Heart left ventricle (tissue), 16 donors: ENCODE data around the gene IL1RAP. TPM values are rescaled to one million over a fixed set of nuclear protein-coding genes. Genes with fewer than 3 reads are reported as not detected.

Experiments
- ATAC-seq, 4 donors: fragments of 200-7000 bp; cut with Tn5 transposase; one replicate each; pipeline ENCODE4 v1.9.1; 2020 to 2022; ENCODE audit warnings: moderate library complexity in 4 of 4, mild to moderate bottlenecking in 3 of 4, moderate number of reproducible peaks in 1 of 4
- DNase-seq, 5 donors: peaks; one replicate each; pipeline ENCODE4 v3.0.0-alpha.2; 2020
- H3K27ac ChIP-seq, 12 donors: fragments of 200-600 bp; sonication (generic) in 4 of 12; one replicate each; pipeline versions ENCODE4 v1.5.0 to v1.8.0; 2016 to 2022; ENCODE audit warnings: mild to moderate bottlenecking in 2 of 12
- H3K27me3 ChIP-seq, 9 donors: fragments of 200-600 bp; sonication (generic) in 2 of 9; one replicate each; pipeline versions ENCODE4 v1.5.1 to v1.8.0; 2016 to 2022; ENCODE audit warnings: mild to moderate bottlenecking in 3 of 9
- H3K36me3 ChIP-seq, 9 donors: fragments of 200-600 bp; sonication (generic) in 2 of 9; one replicate each; pipeline versions ENCODE4 v1.5.0 to v1.8.0; 2018 to 2022; ENCODE audit warnings: mild to moderate bottlenecking in 2 of 9
- H3K4me1 ChIP-seq, 12 donors: fragments of 200-600 bp; sonication (generic) in 4 of 12; one replicate each; pipeline versions ENCODE4 v1.5.0 to v1.8.0; 2016 to 2022; ENCODE audit warnings: mild to moderate bottlenecking in 3 of 12
- H3K4me3 ChIP-seq, 12 donors: fragments of 200-600 bp; sonication (generic) in 4 of 12; one replicate each; pipeline versions ENCODE4 v1.5.0 to v1.8.0; 2017 to 2022; ENCODE audit warnings: mild to moderate bottlenecking in 9 of 12, moderate library complexity in 4 of 12
- H3K9me3 ChIP-seq, 12 donors: fragments of 200-600 bp; sonication (generic) in 4 of 12; one replicate each; pipeline versions ENCODE4 v1.5.0 to v1.8.0; 2016 to 2022; ENCODE audit warnings: mild to moderate bottlenecking in 1 of 12
- CTCF ChIP-seq, 12 donors: fragments of 200-600 bp; sonication (generic) in 4 of 12; IDR thresholded peaks; one replicate each; pipeline versions ENCODE4 v1.5.0 to v1.8.0; 2018 to 2022; ENCODE audit warnings: antibody characterized with exemption in 12 of 12, mild to moderate bottlenecking in 5 of 12
- POLR2A ChIP-seq, 2 donors: fragments of 450-650 bp; IDR thresholded peaks; one replicate each; pipeline ENCODE4 v1.6.1; 2017; ENCODE audit warnings: antibody characterized with exemption in 2 of 2, mild to moderate bottlenecking in 2 of 2, moderate library complexity in 2 of 2
- WGBS, 4 donors: extraction: QIAGEN DNeasy Blood & Tissue Kit in 2 of 4; methylation state at CpG; one replicate each; pipeline versions ENCODE4 v1.1.5 to v1.1.7; 2013 to 2018; 5-methylcytosine and 5-hydroxymethylcytosine counted together
- intact Hi-C, 10 donors: fragments of 100-400 bp; cut with DNase I; formaldehyde crosslinking; loops; one replicate each; pipeline versions ENCODE4 v1.11.1 to v1.14.2; 2022
- polyA plus RNA-seq, 2 donors: library from polyadenylated mRNA; stranded (reverse); fragments of 200-250 nt; gene quantifications; one replicate each; pipeline ENCODE4 v1.2.3, GENCODE V29; 2013
- total RNA-seq, 9 donors: library from RNA; depleted of rRNA in 2 of 9; stranded (reverse); fragments of >200 nt in 2 of 9; fragmentation: NEBNext Ultra II Directional in 3 of 9; extraction: Animal tissue kit (Norgen Biotek cat#: 25700) in 3 of 9; gene quantifications; one replicate each; pipeline versions ENCODE4 v1.1.0 to v1.2.4, GENCODE V29; 2016 to 2023
- donor health status: ischemic (EF 13 %, LVEDD 7.1; RV severe dilation, severe dysfunction).
- donor health status: healthy with polysubstance abuse.
- donor health status: DM: no; HTN: yes; CAD: no.
- donor health status: DM: no; HTN: no; CAD: no.
- donor health status: ischemic (EF 25% LVEDD 6.9; RV normal size, moderate dysfunction).
- donor health status: ischemic (EF 25% LVEDD 5.7; RV mildly dilated, moderate dysfunction).
- donor health status: healthy.
- donor health status: DM: yes; HTN: yes; CAD: no.
- donor health status: ischemic (EF 35%, LVEDD 5.7; RV mildly dilated, moderate dysfunction).
- donor health status: nonischemic (EF 11% LVEDD 7.7; RV severe dilation, severe dysfunction).
- donor health status: DM: yes; HTN: yes; CAD: no.
- donor health status: PGD.
- donor health status: ischemic (EF 29% LVEDD 5.4; RV normal size, mild dysfunction).
- donor health status: nonischemic (EF 23%, LVEDD 6.1; RV moderate dilation, normal function).

The IL1RAP gene
- total and polyA plus RNA-seq, 11 donors: 1.6 to 16.4 (median 8.2) TPM

GRCh38 chr3:190522621-190523222 lies 8.8 kb downstream of the IL1RAP start:
- Histone ChIP-seq H3K4me1 (peaks cover 0 to 13% (median 4%) of the 10 kb centered on the region in 12 donors), H3K4me3 (no peak overlapping the region), H3K9me3 (peaks cover 0 to 5% (median 0%) of the 10 kb centered on the region in 12 donors), H3K27me3 (no peaks in the 10 kb centered on the region), H3K36me3 (no peaks in the 10 kb centered on the region), H3K27ac (no peak overlapping the region)
- no peak for DNase-seq
- intact Hi-C loops: no loop called here
- no peak for ATAC-seq
- TF ChIP-seq CTCF (IDR thresholded peaks at IDR 0.05) (no peak), POLR2A (IDR thresholded peaks at IDR 0.05) (no peak)

GRCh38 chr3:190524942-190525341 lies 11.1 kb downstream of the IL1RAP start:
- H3K4me3 ChIP-seq: no peak overlapping the region
- 87 to 97% (median 93%) methylated on average over 1 of the region's 1 CpG for WGBS, 4 donors
- no peaks in the 10 kb centered on the region for H3K27me3 ChIP-seq
- DNase-seq: no peak
- intact Hi-C loops: no loop called here
- peaks cover 0 to 20% (median 4%) of the 10 kb centered on the region in 12 donors for H3K4me1 ChIP-seq
- peaks cover 0 to 8% (median 0%) of the 10 kb centered on the region in 9 donors for H3K36me3 ChIP-seq
- H3K27ac ChIP-seq: no peak overlapping the region
- no peak for ATAC-seq
- peaks cover 0 to 5% (median 0%) of the 10 kb centered on the region in 12 donors for H3K9me3 ChIP-seq
- TF ChIP-seq POLR2A (IDR thresholded peaks at IDR 0.05) (no peak), CTCF (IDR thresholded peaks at IDR 0.05) (no peak)

GRCh38 chr3:190525634-190526033 lies 11.7 kb downstream of the IL1RAP start:
- Histone ChIP-seq H3K4me1 (peaks cover 0 to 20% (median 4%) of the 10 kb centered on the region in 12 donors), H3K9me3 (peaks cover 0 to 5% (median 0%) of the 10 kb centered on the region in 12 donors), H3K27me3 (no peaks in the 10 kb centered on the region), H3K36me3 (peaks cover 0 to 8% (median 0%) of the 10 kb centered on the region in 9 donors), H3K4me3 (no peak overlapping the region), H3K27ac (no peak overlapping the region)
- TF ChIP-seq POLR2A (IDR thresholded peaks at IDR 0.05) (no peak), CTCF (IDR thresholded peaks at IDR 0.05) (no peak)
- DNase-seq (no peak), ATAC-seq (no peak)
- 93 to 98% (median 96%) methylated on average over 2 of the region's 2 CpGs for WGBS, 4 donors
- intact Hi-C loops: no loop called here

- Histone ChIP-seq H3K36me3 (peaks cover 0 to 8% (median 0%) of the 10 kb centered on the region in 9 donors), H3K27me3 (no peaks in the 10 kb centered on the region), H3K4me3 (no peak overlapping the region), H3K27ac (no peak overlapping the region), H3K9me3 (peaks cover 0 to 5% (median 0%) of the 10 kb centered on the region in 12 donors), H3K4me1 (peaks cover 0 to 23% (median 4%) of the 10 kb centered on the region in 12 donors)
- DNase-seq: no peak
- TF ChIP-seq CTCF (IDR thresholded peaks at IDR 0.05): no peak
- TF ChIP-seq POLR2A (IDR thresholded peaks at IDR 0.05): no peak
- WGBS, 4 donors: 79 to 87% (median 83%) methylated on average over 5 of the region's 5 CpGs
- intact Hi-C loops: no loop called here
- no peak for ATAC-seq
Measured at GRCh38 chr3:190526787-190527762, 13.2 kb downstream of the IL1RAP start.
